Epithelial cell of esophagus (primary cell): ENCODE results near the gene ZNF276.
"Not testable (repeated sequence)": the region's sequence is repeated elsewhere in the genome, so short reads cannot be mapped to it uniquely, and the experiment has no call there.

Source experiments
- DNase-seq: peaks from one replicate; pipeline ENCODE4 v3.0.0; 2010; ENCODE audit warnings: low read depth
- H3K4me3 ChIP-seq: 2 replicates; pipeline ENCODE4 v1.5.1; 2011; ENCODE audit warnings: mild to moderate bottlenecking, low read length, control low read depth
- CTCF ChIP-seq: IDR thresholded peaks from 2 replicates; pipeline ENCODE4 v1.5.1; 2011; ENCODE audit warnings: low read depth, mild to moderate bottlenecking, low read length, control low read depth, inconsistent platforms; ENCODE audit not compliant: insufficient read depth; ENCODE audit errors: missing control alignments

The ZNF276 gene

DNA sequence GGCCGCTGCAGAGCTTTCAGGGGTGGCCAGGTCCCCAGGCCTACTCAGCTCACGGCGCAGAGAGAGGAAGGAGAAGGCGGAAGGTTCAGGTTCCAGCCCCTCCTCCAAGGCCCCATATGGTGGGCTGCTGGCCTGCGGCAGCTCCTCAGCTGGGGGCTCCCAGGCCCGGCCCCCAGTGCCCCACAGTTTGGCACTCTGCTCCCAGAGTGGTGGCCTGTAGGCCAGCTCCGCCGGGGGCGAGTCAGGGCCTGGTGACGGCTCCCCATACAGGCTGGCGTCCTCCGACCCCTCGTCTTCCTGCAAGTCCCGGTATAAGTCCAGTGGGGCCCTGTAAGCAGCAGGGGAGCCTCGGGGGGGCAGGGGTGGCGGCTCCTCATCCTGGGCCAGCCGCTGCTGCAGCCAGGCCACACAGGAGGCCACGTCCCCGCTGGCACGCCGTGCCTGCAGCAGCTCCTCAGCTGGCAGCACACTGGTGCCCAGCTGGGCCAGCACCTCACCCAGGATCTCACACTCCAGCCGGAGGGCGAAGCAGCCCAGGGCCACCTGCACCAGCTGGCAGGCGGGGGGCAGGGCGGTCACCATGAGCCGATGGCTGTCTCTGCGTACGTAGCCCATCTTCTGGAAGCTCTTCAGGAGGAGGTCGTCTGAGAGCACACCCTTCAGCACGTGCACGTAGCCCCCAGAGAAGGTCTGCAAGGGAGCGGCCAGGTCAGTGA is 23.6 kb upstream of the ZNF276 start:
- no peak for TF ChIP-seq CTCF
- DNase-seq, result no peak
- H3K4me3 ChIP-seq, result no peak overlapping the region

DNA sequence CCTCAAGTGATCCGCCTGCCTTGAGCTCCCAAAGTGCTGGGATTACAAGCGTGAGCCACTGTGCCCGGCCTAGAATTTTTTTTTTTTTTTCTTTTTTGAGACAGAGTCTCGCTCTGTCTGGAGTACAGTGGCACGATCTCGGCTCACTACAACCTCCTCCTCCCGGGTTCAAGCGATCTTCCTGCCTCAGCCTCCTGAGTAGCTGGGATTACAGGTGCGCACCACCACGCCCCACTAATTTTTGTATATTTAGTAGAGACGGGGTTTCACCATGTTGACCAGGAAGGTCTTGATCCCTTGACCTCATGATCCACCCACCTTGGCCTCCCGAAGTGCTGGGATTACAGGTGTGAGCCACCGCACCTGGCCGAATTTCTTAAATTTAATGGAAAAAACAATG is 22.6 kb upstream of the ZNF276 start:
- H3K4me3 ChIP-seq, DNase-seq: not testable (repeated sequence)

GRCh38 chr16:89699629-89700099 is 21.7 kb upstream of the ZNF276 start:
- H3K4me3 ChIP-seq, DNase-seq: not testable (repeated sequence)

- H3K4me3 ChIP-seq, result peak overlapping the region; percentile 65
- peak; percentile 100 for DNase-seq
- TF ChIP-seq CTCF, result peak; percentile 75
These were observed 21.2 kb upstream of the ZNF276 start for GRCh38 chr16:89700100-89700648.

DNA sequence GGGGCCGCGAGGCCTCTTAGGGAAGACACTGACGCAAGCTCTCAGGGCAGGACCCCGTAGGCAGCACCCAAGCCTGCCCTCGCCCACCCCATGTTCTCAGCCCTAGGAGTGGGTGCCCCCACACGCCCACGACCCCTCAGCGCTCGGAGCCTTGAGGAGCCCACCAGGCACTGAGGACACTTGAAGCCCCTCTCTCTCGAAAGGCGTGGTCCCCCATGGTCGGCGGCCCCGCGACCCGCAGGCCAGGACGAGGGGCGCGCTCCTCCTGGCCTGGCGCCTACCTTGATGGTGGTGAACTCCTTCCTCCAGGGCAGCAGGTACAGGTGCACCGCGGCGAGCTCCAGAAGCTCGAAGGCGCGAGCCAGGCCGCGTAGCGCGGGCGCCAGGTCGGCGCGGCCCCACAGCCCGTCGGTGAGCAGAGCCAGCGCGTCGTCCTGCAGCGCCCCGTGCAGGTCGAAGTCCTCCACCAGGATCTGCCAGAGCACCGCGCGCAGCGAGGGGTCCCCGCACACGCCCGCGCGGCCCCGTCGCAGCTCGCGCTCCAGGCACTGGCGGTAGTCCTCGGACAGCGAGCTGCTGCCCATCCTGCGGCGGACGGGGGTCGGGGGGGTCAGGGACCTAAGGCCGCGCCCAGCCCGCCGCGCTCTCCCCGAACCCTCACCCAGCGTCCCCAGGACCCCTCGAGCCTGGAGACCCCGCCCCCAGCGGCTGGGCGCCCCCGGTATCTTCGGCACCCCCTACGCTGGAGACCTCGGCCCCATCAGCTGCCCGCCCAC is 20.5 kb upstream of the ZNF276 start:
- peak overlapping the region; percentile 65 for H3K4me3 ChIP-seq
- no peak for TF ChIP-seq CTCF
- peak; percentile 85 for DNase-seq

- DNase-seq, result peak; percentile 98
- H3K4me3 ChIP-seq, result peak within 1 kb of the TSS; percentile 65
- no peak for TF ChIP-seq CTCF
These were observed 19.6 kb upstream of the ZNF276 start, which contains the start of gene SPATA2L for GRCh38 chr16:89701425-89702406. Gene SPATA2L (minus strand): TSS chr16:89701705. CDS start chr16:89701232, 473 bp downstream.

GRCh38 chr16:89704281-89704680 is 17.1 kb upstream of the ZNF276 start:
- H3K4me3 ChIP-seq, result no peak overlapping the region
- no peak for TF ChIP-seq CTCF
- DNase-seq, result no peak
